BLaER1 (cell line): ENCODE measurements around the gene LRMDA.

Experiments used
- H3K27ac ChIP-seq: shearing (Covaris generic); formaldehyde crosslinking; 2 replicates; pipeline ENCODE4 v1.8.1; 2022
- H3K27me3 ChIP-seq: shearing (Covaris generic); formaldehyde crosslinking; 2 replicates; pipeline ENCODE4 v1.8.1; 2022
- H3K36me3 ChIP-seq: shearing (Covaris generic); formaldehyde crosslinking; 2 replicates; pipeline ENCODE4 v1.8.1; 2022
- H3K4me1 ChIP-seq: shearing (Covaris generic); formaldehyde crosslinking; 2 replicates; pipeline ENCODE4 v1.8.1; 2022
- H3K4me2 ChIP-seq: shearing (Covaris generic); formaldehyde crosslinking; 2 replicates; pipeline ENCODE4 v1.8.1; 2022
- H3K4me3 ChIP-seq: shearing (Covaris generic); formaldehyde crosslinking; 2 replicates; pipeline ENCODE4 v1.8.1; 2022
- H3K9ac ChIP-seq: shearing (Covaris generic); formaldehyde crosslinking; 2 replicates; pipeline ENCODE4 v1.8.1; 2022
- H3K9me3 ChIP-seq: shearing (Covaris generic); formaldehyde crosslinking; 2 replicates; pipeline ENCODE4 v1.8.1; 2022
- H4K20me1 ChIP-seq: shearing (Covaris generic); formaldehyde crosslinking; 2 replicates; pipeline ENCODE4 v1.8.1; 2022
- Cebpa-rat ChIP-seq: shearing (Covaris generic); IDR thresholded peaks from 2 replicates; pipeline ENCODE4 v1.8.1; 2022

LRMDA gene

DNA sequence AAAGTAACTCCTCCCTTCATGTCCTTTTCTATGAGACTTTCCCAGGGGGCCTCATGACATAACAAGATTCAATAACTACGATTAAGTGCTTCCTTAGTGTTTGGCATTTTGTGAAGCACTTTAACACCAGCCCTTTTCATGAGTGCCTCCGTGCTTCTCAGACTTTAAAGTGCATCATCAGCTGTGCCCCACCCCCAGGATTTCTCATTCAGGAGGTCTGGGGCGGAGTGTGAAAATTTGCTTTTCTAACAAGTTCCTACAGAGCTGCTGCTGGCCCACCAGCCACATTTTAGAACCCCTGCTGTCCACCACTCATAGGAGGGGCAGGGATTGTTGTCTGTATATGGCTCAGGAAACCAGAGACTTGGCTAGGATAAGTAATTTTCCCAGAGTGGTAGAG, 445.3 kb downstream of the LRMDA start:
- H3K27me3 ChIP-seq, result no peaks in the 10 kb centered on the region
- H3K9me3 ChIP-seq, result no peaks in the 10 kb centered on the region
- H3K36me3 ChIP-seq, result no peaks in the 10 kb centered on the region
- no peak for TF ChIP-seq Cebpa-rat
- H3K4me3 ChIP-seq, result no peak overlapping the region
- no peak overlapping the region for H3K4me2 ChIP-seq
- H3K4me1 ChIP-seq, result no peaks in the 10 kb centered on the region
- H3K27ac ChIP-seq, result no peak overlapping the region
- no peak overlapping the region for H3K9ac ChIP-seq
- no peaks in the 10 kb centered on the region for H4K20me1 ChIP-seq

DNA sequence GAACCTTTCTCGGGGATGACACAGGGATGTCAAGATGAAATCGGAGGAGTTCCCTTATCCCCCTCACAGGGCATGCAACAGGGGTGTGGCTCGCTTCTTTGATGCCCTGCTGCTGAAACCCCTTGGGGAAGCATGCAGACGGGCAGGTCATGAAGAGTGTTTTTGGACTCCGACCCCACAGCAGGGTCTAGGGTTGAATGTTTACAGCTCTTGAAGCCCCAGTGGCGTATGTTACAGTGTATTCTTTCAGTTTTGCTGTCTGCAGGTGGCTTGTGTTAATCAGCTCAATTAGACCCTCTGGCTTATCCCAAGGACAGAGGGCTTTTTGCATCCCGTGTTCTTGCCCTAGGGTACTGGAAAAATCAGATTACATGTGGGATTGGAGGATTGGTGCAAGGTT, 446.5 kb downstream of the LRMDA start:
- no peak for TF ChIP-seq Cebpa-rat
- H3K9ac ChIP-seq, result no peak overlapping the region
- no peaks in the 10 kb centered on the region for H3K4me1 ChIP-seq
- no peaks in the 10 kb centered on the region for H3K27me3 ChIP-seq
- H3K4me3 ChIP-seq, result no peak overlapping the region
- no peak overlapping the region for H3K27ac ChIP-seq
- no peaks in the 10 kb centered on the region for H4K20me1 ChIP-seq
- H3K4me2 ChIP-seq, result no peak overlapping the region
- no peaks in the 10 kb centered on the region for H3K36me3 ChIP-seq
- H3K9me3 ChIP-seq, result no peaks in the 10 kb centered on the region

DNA sequence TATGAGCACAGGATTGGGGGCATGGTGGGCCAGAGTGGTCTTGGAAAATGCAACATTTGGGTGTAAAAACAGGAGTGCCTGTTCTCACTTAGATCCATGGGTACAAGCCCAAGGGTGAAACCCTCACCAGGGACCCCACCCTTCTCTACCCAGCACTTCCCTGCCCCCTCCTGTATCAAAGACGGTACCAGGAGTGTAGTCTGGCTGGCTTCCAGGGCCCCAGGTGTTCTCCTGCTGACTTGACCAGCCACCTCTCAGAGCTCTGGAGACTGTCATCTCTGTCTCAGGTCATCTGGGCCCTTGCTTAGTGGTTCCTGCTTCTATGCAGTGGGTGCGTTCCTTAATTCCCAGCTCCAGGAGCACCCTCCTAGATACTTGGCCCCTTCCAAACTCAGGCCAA, 447.2 kb downstream of the LRMDA start:
- TF ChIP-seq Cebpa-rat, result no peak
- Histone ChIP-seq H3K9ac (no peak overlapping the region), H3K4me3 (no peak overlapping the region), H3K36me3 (no peaks in the 10 kb centered on the region), H3K27me3 (no peaks in the 10 kb centered on the region), H3K27ac (no peak overlapping the region), H3K4me1 (no peaks in the 10 kb centered on the region), H3K4me2 (no peak overlapping the region), H4K20me1 (no peaks in the 10 kb centered on the region), H3K9me3 (no peaks in the 10 kb centered on the region)

DNA sequence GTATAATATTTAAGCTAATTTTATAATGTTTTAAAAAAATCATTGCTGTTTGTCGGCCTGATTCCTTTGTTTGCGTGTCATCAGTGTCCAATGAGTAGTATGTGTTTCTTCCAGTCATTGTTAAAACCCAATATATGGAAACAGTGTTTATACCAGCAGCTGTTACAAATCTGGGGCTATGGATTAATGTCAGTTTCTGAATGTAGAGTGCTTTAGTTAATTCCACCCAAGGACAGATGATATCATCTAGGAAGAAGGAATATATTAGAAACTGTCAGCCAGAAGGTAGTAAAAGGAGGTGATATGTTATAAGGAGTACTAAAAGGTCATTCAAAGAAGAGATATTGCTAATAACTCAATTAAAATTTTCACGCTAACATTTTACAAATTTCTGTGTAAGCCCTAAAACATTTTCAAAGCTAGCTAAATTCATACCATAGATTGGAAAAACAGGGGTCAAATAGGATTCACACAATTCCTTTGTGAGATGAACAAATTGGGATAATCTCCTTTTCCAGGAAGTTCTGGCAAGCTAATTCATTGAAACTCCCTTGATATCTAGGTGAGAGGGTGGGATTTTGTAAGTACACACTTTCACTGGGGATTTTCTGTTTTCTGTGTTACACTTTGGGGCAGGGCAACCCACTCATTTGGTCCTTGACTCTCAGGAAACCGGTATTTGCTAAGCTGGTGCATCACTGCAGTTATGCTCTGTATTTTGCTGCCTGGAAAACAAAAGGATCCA, 448.8 kb downstream of the LRMDA start:
- Histone ChIP-seq H3K9me3 (no peaks in the 10 kb centered on the region), H3K36me3 (no peaks in the 10 kb centered on the region), H3K27me3 (no peaks in the 10 kb centered on the region), H3K4me1 (no peaks in the 10 kb centered on the region), H3K4me3 (no peak overlapping the region), H4K20me1 (no peaks in the 10 kb centered on the region), H3K9ac (no peak overlapping the region), H3K4me2 (no peak overlapping the region), H3K27ac (no peak overlapping the region)
- no peak for TF ChIP-seq Cebpa-rat

DNA sequence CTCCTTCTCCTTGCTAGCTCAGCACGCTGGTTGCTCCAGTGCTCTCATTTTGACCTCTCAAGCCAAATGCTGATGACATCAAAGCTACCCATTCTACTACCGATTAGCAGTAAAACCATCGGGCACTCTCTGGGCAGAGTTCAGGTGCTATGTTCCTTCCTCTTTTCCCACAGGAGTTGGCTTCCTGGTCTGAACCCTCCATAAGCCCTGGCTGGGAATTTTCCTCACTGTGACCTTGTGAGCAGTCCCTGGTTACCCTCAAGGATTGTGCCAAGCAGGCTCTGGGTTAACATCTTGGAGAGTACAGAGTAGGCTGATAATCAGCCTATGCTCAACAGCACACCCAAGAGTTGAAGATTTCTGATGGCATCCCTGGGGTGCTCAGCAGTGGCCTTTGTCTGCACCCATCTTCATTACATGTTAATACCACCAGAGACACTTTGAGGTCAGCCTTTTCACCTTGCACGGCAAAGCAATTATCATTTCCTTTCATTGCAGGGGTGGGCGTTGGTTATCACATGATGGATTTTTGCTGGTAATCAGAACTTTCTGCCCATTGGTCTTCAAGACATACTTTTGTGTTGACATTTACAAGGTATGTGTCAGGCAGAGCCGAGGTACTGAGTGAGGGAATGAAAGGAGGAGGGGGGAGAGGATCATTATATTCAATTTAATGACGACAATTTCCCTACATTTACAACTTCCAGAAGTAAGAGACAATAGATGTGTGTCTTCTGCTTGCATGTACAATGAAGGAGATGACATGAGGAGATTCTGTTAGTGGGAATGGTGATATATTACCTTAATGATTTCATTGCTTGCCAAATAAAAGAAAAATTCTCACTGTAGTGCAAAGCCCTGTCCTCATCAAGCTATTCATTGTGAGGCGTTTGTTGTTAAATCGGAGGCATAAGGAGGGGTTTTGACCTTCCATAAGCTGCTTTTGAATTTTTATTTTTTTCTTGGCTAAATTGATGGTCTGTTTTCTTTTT, 452.0 kb downstream of the LRMDA start:
- H3K36me3 ChIP-seq, result no peaks in the 10 kb centered on the region
- H4K20me1 ChIP-seq, result no peaks in the 10 kb centered on the region
- no peaks in the 10 kb centered on the region for H3K9me3 ChIP-seq
- H3K9ac ChIP-seq, result no peak overlapping the region
- no peak overlapping the region for H3K27ac ChIP-seq
- no peak overlapping the region for H3K4me2 ChIP-seq
- H3K4me3 ChIP-seq, result no peak overlapping the region
- no peaks in the 10 kb centered on the region for H3K27me3 ChIP-seq
- TF ChIP-seq Cebpa-rat, result no peak
- H3K4me1 ChIP-seq, result no peaks in the 10 kb centered on the region

DNA sequence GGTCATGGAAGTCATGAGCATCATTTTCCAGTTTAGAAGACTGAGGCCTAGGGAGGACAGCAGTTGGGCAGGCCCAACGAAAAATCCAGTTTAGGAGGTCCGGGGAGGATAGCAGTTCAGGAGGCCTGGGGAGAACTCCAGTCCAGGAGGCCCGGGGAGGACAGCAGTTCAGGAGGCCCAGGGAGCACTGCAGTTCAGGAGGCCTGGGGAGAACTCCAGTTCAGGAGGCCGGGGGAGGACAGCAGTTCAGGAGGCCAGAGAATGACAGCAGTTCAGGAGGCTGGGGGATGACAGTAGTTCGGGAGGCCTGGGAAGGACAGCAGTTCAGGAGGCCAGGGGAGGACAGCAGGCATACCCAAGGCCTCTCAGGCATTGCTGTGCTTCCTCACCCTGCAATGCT, 453.4 kb downstream of the LRMDA start:
- no peak for TF ChIP-seq Cebpa-rat
- Histone ChIP-seq H4K20me1 (no peaks in the 10 kb centered on the region), H3K9me3 (no peaks in the 10 kb centered on the region), H3K9ac (no peak overlapping the region), H3K36me3 (no peaks in the 10 kb centered on the region), H3K27ac (no peak overlapping the region), H3K4me2 (no peak overlapping the region), H3K4me1 (no peaks in the 10 kb centered on the region), H3K27me3 (no peaks in the 10 kb centered on the region), H3K4me3 (no peak overlapping the region)

DNA sequence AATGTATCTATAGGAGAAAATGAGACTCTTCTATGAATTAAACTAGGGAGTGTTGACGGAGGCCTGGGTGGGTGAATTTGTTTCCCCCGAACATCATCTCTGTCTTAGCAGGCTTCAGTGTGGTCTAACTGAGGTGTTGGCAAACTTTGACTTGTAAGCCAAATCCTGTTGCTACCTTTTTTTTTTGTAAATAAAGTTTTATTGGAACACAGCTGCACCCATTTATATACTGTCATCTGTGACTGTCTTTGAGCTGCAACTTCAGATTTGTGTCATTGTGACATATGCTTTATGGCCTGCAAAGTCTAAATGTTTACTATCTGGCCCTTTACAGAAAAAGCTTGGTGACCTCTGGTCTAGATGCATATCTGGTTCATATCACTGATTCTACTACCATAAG, 455.9 kb downstream of the LRMDA start:
- Histone ChIP-seq H3K27ac (no peak overlapping the region), H3K9me3 (no peaks in the 10 kb centered on the region), H3K4me3 (no peak overlapping the region), H3K4me2 (no peak overlapping the region), H3K36me3 (no peaks in the 10 kb centered on the region), H3K4me1 (no peaks in the 10 kb centered on the region), H3K9ac (no peak overlapping the region), H4K20me1 (no peaks in the 10 kb centered on the region), H3K27me3 (no peaks in the 10 kb centered on the region)
- TF ChIP-seq Cebpa-rat, result no peak

DNA sequence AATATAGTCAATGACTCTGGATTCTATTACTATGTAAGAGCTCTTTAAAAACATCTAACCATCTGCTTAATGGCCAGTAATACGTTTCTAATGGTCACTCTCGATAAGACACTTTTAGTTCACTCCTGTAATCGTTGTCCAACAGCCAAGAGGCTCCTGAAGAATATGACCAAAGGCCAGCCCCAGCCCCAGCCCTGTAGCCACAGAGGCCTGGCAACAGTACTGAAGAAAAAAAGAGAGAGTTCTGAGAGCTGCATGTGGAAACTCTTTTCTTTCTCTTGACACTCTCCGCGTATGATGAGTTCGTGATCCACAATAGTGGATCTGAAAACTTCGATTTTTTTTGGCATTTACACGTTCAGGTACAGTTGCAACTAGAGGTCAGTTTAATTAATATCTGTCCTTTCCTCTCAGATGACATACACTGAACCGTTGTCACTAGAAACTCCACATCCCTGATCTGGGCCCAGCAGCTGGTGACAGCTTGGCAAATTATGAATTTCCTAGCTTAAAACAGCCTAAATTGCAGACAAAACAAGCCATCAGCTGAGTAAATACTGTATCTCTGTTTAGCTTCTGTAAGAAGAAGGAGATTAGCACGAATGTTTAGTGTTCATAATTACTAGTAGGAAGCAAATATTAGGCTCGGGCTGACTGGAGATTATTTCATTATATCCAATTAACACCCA, 456.7 kb downstream of the LRMDA start:
- H4K20me1 ChIP-seq, result no peaks in the 10 kb centered on the region
- H3K4me1 ChIP-seq, result no peaks in the 10 kb centered on the region
- no peak for TF ChIP-seq Cebpa-rat
- H3K4me2 ChIP-seq, result no peak overlapping the region
- H3K36me3 ChIP-seq, result no peaks in the 10 kb centered on the region
- no peak overlapping the region for H3K9ac ChIP-seq
- H3K9me3 ChIP-seq, result no peaks in the 10 kb centered on the region
- no peak overlapping the region for H3K4me3 ChIP-seq
- no peaks in the 10 kb centered on the region for H3K27me3 ChIP-seq
- H3K27ac ChIP-seq, result no peak overlapping the region

DNA sequence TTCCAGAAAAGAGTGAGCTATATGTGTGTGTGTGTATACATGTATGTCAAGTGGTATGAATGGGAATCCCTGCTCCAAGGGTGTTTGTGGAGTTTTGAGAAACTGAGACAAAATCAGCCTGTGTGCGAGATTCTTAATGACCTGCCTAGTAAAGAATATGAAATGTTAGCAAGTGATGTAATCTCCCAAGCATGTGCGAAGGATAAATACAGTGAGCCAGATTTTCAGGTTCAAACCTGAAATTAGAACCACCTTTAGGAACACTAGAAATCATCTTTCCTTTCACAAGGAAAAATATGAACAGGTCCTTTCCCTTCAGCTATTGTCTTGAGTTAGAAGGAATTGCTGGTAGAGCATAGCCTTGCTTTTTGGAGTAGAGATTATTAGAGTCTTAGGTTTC, 457.6 kb downstream of the LRMDA start:
- H3K4me3 ChIP-seq, result no peak overlapping the region
- H3K36me3 ChIP-seq, result no peaks in the 10 kb centered on the region
- no peaks in the 10 kb centered on the region for H3K4me1 ChIP-seq
- no peak for TF ChIP-seq Cebpa-rat
- H3K9me3 ChIP-seq, result no peaks in the 10 kb centered on the region
- no peak overlapping the region for H3K4me2 ChIP-seq
- H4K20me1 ChIP-seq, result no peaks in the 10 kb centered on the region
- no peak overlapping the region for H3K27ac ChIP-seq
- H3K27me3 ChIP-seq, result no peaks in the 10 kb centered on the region
- no peak overlapping the region for H3K9ac ChIP-seq

DNA sequence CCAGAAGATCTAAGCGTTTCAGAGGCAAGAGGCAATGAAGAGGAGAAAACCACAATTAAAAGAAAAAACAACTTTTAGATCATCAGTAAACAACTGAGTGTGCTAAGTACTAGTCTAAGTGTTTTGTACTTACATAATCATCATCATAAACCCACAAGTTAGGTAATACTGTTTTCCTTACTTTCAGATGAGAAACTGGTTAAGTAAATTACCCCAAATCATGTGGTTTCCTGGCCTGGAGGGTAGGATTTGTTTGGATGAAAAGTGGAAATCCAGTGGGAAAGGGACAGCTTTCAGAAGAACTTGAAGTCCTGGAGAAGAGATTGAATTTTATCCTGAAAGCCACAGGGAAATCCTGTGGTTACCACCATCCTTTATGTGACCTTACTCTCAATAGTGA, 463.3 kb downstream of the LRMDA start:
- no peak overlapping the region for H3K27ac ChIP-seq

More for the DNA sequence above, 463.3 kb downstream of the LRMDA start:
- H3K4me2 ChIP-seq, result no peak overlapping the region
- no peak for TF ChIP-seq Cebpa-rat
- H3K4me1 ChIP-seq, result no peaks in the 10 kb centered on the region
- no peaks in the 10 kb centered on the region for H4K20me1 ChIP-seq
- no peaks in the 10 kb centered on the region for H3K9me3 ChIP-seq
- no peaks in the 10 kb centered on the region for H3K36me3 ChIP-seq
- no peaks in the 10 kb centered on the region for H3K27me3 ChIP-seq
- no peak overlapping the region for H3K4me3 ChIP-seq
- no peak overlapping the region for H3K9ac ChIP-seq
